KOPT-K1 (cell line): ENCODE data around the gene MLPH.

Experiments used
- H3K27ac ChIP-seq: fragments of 200-600 bp; sonication (generic); 2 replicates; pipeline ENCODE4 v1.5.1; 2016; ENCODE audit warnings: antibody characterized with exemption, mild to moderate bottlenecking, low read depth, low read length; ENCODE audit not compliant: poor library complexity, severe bottlenecking
- H3K36me3 ChIP-seq: fragments of 200-600 bp; sonication (generic); 2 replicates; pipeline ENCODE4 v1.5.1; 2017; ENCODE audit warnings: antibody characterized with exemption, mild to moderate bottlenecking, low read length, moderate library complexity; ENCODE audit not compliant: insufficient read depth
- H3K9me3 ChIP-seq: fragments of 200-600 bp; sonication (generic); 2 replicates; pipeline ENCODE4 v1.5.1; 2017; ENCODE audit warnings: antibody characterized with exemption, low read length, mild to moderate bottlenecking; ENCODE audit not compliant: insufficient read depth, poor library complexity, severe bottlenecking

Gene MLPH

DNA sequence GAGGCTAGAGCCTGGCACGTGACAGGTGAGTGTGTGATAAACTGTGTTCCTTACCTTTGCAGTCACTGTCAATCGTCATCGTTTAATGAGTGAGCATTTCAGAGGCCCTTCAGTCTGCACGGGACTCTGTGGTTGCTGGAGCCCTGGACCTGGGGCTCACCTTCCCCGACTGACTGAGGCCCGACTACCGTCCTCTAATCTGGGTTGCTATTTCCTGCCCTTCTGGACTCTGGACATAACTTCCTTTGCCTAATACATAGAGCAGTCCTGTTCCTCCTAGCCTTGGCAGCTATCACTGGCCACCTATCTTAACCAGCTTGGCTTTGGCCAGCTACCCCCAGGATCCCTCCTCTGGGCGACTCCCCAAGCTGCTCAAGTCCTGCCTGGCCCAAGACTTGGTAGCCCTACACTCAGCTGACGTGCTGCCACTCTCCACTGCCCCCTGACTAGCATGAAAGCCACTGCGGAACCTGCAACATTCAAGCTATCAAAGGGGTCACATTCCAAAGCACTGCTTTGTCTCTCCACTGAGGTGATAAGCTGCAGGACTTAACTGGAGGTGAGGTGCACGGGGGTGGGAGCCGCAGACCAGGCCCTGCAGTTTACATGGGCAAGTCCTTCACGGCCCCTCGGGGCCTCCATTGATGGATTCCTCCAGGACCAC is 114.5 kb downstream of the MLPH start:
- Histone ChIP-seq H3K36me3 (no peaks in the 10 kb centered on the region), H3K9me3 (no peaks in the 10 kb centered on the region), H3K27ac (no peak overlapping the region)

DNA sequence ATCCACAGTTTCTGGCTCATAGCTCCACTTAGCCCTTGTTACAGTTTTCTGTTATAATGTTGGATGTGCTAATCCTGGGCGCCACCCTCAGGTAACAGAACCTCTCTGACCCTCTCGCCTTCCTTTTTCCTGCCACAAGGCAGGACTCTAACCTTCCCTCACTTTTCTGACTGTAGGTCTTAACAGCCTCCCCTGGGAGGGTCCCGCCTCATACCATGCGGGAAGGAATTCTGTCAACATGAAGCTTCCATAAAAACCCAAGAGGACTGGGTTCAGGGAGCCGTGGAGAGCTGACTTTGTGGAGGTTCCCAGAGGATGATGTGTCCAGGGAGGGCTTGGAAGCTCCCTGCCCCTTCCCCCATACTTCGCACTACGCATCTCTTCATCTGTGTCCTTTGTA is 115.4 kb downstream of the MLPH start:
- Histone ChIP-seq H3K27ac (no peak overlapping the region), H3K9me3 (no peaks in the 10 kb centered on the region), H3K36me3 (no peaks in the 10 kb centered on the region)

DNA sequence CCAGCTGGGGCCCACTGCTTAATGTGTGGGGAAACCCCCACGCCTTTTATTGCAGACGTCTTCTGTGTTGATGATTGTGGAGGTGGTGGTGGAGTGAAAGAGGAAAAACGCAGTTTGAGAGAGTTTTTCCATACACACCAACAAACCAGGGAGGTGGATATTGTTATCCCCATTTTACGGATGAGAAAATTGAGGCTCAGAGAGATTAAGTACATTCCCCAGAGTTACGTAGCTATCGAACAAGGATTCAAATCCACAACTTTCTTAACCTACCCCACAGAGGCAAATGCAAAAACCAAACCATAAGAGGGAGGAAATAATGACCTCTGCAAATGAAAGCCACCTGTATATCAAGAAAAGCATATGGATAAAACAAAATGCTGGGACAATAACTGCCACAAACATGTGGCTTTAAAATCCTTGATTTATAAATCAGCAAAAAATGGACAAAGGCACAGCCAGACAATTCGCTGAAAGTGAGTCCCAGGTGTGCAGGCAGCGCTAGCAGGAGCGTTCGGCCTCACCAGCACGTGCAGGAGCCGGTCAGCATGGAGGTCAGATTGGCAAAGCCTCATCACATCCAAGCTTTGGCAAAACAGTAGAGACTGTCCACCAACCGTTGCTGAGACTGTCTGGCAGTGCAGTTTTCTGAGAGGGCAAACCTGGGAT is 116.1 kb downstream of the MLPH start:
- H3K36me3 ChIP-seq: no peaks in the 10 kb centered on the region
- H3K9me3 ChIP-seq: no peaks in the 10 kb centered on the region
- H3K27ac ChIP-seq: no peak overlapping the region

DNA sequence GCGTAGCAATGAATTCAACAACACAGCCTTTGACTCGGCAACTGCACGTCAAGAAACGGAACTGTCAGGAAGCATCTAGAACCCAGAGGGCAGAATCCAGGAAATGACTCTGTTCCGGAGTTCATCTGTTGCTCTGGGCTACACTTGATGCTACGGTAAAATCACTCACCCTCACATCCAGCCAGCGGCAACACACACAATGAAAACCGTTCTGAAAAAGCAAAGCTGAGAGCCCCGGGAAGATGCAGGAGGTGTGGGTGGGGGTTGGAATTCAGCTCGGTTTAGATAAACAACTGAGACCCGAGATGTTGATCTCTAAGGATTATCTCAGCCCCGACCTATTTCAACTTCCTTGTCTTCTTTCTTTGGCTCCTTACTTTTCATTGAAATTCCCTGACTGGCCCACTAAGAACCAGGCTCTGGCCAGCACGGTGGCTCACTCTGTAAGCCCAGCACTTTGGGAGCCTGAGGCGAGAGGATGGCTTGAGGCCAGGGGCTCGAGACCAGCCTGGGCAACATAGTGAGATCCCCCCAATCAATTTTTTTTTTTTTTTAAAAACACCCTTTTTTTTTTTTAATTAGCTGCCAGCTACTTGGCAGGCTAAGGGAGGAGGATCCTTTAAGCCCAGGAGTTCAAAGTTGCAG is 116.8 kb downstream of the MLPH start:
- H3K27ac ChIP-seq: no peak overlapping the region
- no peaks in the 10 kb centered on the region for H3K36me3 ChIP-seq
- no peaks in the 10 kb centered on the region for H3K9me3 ChIP-seq

DNA sequence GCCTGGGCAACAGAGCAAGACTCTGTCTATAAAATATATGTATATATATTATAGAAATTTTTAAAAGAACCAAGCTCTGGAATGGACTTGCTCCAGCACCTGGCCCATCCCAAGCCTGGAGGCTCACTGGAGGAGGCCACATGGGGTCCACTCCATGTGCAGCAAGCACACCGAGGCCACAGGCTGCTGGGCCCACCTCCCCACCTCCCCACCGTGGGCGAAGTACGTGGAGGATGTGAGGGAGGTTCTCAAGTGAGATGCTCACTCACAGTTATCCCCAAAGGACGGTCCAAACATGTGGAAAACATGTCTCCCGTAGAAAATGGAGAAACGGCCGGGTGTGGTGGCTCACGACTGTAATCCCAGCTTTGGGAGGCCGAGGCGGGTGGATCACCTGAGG is 117.3 kb downstream of the MLPH start:
- Histone ChIP-seq H3K36me3 (no peaks in the 10 kb centered on the region), H3K9me3 (no peaks in the 10 kb centered on the region), H3K27ac (no peak overlapping the region)
